ENCODE measurements around the gene RAP1GAP.

DNA sequence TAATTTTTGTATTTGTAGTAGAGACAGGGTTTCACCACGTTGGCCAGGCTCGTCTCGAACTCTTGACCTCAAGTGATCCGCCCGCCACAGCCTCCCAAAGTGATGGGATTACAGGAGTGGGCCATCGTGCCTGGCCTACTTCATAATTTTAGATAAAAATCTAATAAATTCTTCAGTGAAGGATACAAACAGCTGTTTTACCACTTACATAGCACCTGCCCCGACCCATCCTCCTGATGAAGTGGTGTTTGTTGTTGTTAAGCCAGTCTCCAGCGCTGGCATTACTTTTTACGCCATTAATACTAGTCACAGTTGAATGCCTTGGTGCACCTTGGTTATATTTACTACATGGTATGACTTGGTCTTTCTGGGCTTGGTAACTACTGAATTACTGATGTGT lies 12.3 kb upstream of the RAP1GAP start:
- TF ChIP-seq, protein P1, sequence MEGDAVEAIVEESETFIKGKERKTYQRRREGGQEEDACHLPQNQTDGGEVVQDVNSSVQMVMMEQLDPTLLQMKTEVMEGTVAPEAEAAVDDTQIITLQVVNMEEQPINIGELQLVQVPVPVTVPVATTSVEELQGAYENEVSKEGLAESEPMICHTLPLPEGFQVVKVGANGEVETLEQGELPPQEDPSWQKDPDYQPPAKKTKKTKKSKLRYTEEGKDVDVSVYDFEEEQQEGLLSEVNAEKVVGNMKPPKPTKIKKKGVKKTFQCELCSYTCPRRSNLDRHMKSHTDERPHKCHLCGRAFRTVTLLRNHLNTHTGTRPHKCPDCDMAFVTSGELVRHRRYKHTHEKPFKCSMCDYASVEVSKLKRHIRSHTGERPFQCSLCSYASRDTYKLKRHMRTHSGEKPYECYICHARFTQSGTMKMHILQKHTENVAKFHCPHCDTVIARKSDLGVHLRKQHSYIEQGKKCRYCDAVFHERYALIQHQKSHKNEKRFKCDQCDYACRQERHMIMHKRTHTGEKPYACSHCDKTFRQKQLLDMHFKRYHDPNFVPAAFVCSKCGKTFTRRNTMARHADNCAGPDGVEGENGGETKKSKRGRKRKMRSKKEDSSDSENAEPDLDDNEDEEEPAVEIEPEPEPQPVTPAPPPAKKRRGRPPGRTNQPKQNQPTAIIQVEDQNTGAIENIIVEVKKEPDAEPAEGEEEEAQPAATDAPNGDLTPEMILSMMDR (IDR thresholded peaks at IDR 0.05): no peak
- TF ChIP-seq POLR2AphosphoS5 (IDR thresholded peaks at IDR 0.05) (no peak), POLR2A (IDR thresholded peaks at IDR 0.05) (no peak), EP300 (IDR thresholded peaks at IDR 0.05; ENCODE audit: low read depth) (no peak)

Measured in transverse colon (tissue), 4 donors.